HepG2 (cell line): ENCODE results near the gene RBM14.

Experiments used
- BRF2 ChIP-seq: sonication (generic); formaldehyde crosslinking; IDR thresholded peaks from 2 replicates; pipeline ENCODE4 v1.8.1; 2022; ENCODE audit warnings: mild to moderate bottlenecking, missing genetic modification reagents
- SOX6 ChIP-seq, 2 experiments: fragments of 450-650 bp in 1 of 2; sonication (generic) in 1 of 2; formaldehyde crosslinking in 1 of 2; IDR thresholded peaks; 2 replicates each; pipeline versions ENCODE4 v1.4.0 to v1.6.1; 2017 to 2020; ENCODE audit warnings: antibody characterized with exemption in 1 of 2, mild to moderate bottlenecking in 1 of 2, missing genetic modification reagents in 1 of 2
- ZBTB1 ChIP-seq: sonication (generic); formaldehyde crosslinking; IDR thresholded peaks from 2 replicates; pipeline ENCODE4 v1.4.0; 2020; ENCODE audit warnings: missing genetic modification reagents, borderline replicate concordance

DNA sequence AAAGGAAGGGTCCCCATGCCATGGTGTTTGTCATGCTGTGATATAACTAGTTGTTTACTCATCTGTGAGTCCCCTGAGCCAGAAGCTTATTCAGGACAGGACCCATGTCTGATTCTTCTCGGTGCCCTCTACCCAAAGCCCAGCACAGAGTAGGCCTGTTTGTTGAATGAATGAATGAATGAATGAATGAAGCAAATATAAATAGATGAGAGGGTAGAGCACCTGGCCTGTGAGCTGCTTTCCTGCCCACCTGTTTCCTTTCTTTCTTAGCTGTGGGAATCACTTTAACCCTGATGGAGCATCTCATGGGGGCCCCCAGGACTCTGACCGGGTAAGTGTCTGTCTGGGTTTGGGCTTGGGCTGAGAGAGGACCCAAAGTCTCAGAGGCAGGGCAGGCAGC, 16.2 kb upstream of the RBM14 start:
- no peak for TF ChIP-seq BRF2 (CRISPR knock-in tag)
- no peak for TF ChIP-seq ZBTB1
- no peak for TF ChIP-seq SOX6 (IDR thresholded peaks at IDR 0.05)
- TF ChIP-seq SOX6 (CRISPR knock-in tag; IDR thresholded peaks at IDR 0.05), result no peak
